Ovary (tissue), 3 donors: ENCODE measurements around the gene DUSP12.

Source experiments
- CTCF ChIP-seq, 3 donors: fragments of 450-650 bp in 2 of 3; fragments of 200-600 bp in 1 of 3; IDR thresholded peaks; one replicate each; pipeline versions ENCODE4 v1.5.1 to v1.8.0; 2016 to 2022; ENCODE audit warnings: antibody characterized with exemption in 3 of 3, mild to moderate bottlenecking in 1 of 3
- EP300 ChIP-seq: sonication (generic); formaldehyde crosslinking; IDR thresholded peaks from one replicate; pipeline ENCODE4 v1.6.1; 2017; ENCODE audit warnings: antibody characterized with exemption
- donor health status: DM: no; HTN: no; CAD: no.

DNA sequence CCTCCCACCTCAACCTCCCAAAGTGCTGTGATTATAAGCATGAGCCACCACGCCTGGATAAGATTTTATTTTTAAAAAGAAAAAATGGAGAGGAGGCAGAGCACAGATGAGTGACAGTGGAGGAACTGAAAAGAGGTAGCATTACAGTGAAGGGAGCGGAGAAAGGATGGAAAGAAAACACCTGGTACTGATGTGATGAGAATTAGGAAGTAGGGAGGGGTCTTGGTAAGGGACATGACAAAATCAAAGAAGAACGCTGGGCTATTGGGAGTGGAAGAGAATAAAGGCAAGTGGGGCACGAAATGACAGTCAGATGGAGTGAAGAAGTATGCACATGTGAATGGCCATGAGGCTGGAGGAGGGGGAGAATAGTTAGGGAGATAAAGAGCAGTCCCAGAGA, 40.2 kb upstream of the DUSP12 start:
- TF ChIP-seq CTCF (IDR thresholded peaks at IDR 0.05) (no peak), EP300 (no peak)
